ENCODE data around the gene TMA7B.

The TMA7B gene

GRCh38 chr22:39925273-39925672 is 34.9 kb upstream of the TMA7B start:
- no peak for TF ChIP-seq CTCF (IDR thresholded peaks at IDR 0.05; ENCODE audit: low read depth, low read length, missing control alignments)
- no peak for DNase-seq (ENCODE audit: extremely low read depth, low read depth)
- H3K4me3 ChIP-seq (replicated peaks; ENCODE audit: low read depth, low read length), result no peak overlapping the region

- H3K4me3 ChIP-seq (replicated peaks; ENCODE audit: low read depth, low read length), result no peak overlapping the region
- no peak for TF ChIP-seq CTCF (IDR thresholded peaks at IDR 0.05; ENCODE audit: low read depth, low read length, missing control alignments)
- no peak for DNase-seq (ENCODE audit: extremely low read depth, low read depth)
Measured at GRCh38 chr22:39925909-39926679, 34.1 kb upstream of the TMA7B start.

GRCh38 chr22:39926753-39927152 is 33.4 kb upstream of the TMA7B start:
- no peak for DNase-seq (ENCODE audit: extremely low read depth, low read depth)
- no peak for TF ChIP-seq CTCF (IDR thresholded peaks at IDR 0.05; ENCODE audit: low read depth, low read length, missing control alignments)
- no peak overlapping the region for H3K4me3 ChIP-seq (replicated peaks; ENCODE audit: low read depth, low read length)

GRCh38 chr22:39927544-39927943 is 32.7 kb upstream of the TMA7B start:
- TF ChIP-seq CTCF (IDR thresholded peaks at IDR 0.05; ENCODE audit: low read depth, low read length, missing control alignments), result peak; percentile 9
- no peak for DNase-seq (ENCODE audit: extremely low read depth, low read depth)
- H3K4me3 ChIP-seq (replicated peaks; ENCODE audit: low read depth, low read length), result no peak overlapping the region

GRCh38 chr22:39928536-39929520 is 31.4 kb upstream of the TMA7B start:
- DNase-seq (ENCODE audit: extremely low read depth, low read depth), result no peak
- no peak for TF ChIP-seq CTCF (IDR thresholded peaks at IDR 0.05; ENCODE audit: low read depth, low read length, missing control alignments)
- no peak overlapping the region for H3K4me3 ChIP-seq (replicated peaks; ENCODE audit: low read depth, low read length)

- no peak for TF ChIP-seq CTCF (IDR thresholded peaks at IDR 0.05; ENCODE audit: low read depth, low read length, missing control alignments)
- no peak overlapping the region for H3K4me3 ChIP-seq (replicated peaks; ENCODE audit: low read depth, low read length)
- no peak for DNase-seq (ENCODE audit: extremely low read depth, low read depth)
Measured at GRCh38 chr22:39931251-39931650, 28.9 kb upstream of the TMA7B start.
